NCI-H510A (cell line): ENCODE measurements around the gene PRR30.

ENCODE experiments used
- DNase-seq: peaks from one replicate; lab custom pipeline; 2025; lab: John Stamatoyannopoulos, UW

Gene PRR30

DNA sequence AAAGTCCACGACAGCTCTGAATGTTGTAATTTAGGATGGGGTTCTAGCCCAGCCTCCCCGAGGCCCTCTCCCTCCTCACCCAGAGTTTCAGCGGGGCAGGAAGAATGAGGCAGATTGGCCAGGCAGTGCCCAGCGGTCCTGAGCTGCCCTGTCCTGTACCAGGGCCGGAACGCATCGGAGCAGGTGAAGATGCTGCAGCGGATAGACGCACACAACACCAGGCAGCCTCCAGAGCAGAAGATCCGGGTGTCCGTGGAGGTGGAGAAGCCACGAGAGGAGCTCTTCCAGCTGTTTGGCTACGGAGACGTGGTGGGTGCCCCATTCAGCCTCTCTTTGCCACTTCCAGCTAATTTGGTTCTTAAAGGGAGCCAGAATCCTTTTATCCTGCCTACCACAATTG is 41.9 kb downstream of the PRR30 start:
- DNase-seq = no peak

DNA sequence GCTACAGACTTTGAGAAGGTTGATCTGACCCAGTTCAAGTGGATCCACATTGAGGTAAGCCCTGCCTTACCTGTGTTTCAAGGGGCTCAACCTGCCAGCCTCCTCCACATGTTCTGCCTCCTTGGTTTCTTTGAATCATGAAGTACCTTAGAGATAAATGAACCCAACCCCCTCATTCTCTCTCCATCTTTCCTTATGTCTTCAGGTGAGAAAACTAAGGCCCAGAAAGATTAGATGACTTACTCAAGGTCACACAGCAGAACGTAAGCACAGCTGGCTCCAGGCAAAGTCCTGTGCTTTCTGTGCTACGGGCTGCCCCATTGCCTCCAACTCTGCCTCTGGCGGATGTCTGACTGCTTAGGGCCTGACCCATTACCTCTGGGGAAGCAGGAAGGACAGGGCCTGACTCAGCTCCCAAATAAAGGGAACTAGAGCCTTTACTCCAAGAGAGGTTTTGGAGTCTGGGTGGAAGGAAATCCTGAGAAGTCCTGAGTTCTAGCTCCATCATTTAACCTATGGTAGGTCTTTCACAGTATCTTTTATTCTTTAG is 42.4 kb downstream of the PRR30 start:
- DNase-seq = no peak

GRCh38 chr2:27095745-27096651 is 43.2 kb downstream of the PRR30 start:
- DNase-seq = no peak

DNA sequence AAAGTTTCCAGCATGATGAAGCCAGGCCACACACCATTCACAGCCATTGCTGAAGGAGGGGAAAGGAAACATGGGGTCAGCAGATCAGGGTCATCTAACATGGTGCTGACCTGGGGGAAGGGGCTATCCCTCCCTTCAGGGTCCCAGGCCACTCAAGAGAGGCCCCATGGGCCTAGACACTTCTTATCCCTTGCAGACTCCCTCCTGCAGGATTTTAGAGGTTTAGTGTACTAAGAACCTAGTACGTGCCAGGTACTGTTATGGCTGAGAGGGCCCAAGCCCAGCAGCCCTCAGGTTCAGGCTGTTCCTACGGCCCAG is 43.8 kb downstream of the PRR30 start:
- no peak for DNase-seq

DNA sequence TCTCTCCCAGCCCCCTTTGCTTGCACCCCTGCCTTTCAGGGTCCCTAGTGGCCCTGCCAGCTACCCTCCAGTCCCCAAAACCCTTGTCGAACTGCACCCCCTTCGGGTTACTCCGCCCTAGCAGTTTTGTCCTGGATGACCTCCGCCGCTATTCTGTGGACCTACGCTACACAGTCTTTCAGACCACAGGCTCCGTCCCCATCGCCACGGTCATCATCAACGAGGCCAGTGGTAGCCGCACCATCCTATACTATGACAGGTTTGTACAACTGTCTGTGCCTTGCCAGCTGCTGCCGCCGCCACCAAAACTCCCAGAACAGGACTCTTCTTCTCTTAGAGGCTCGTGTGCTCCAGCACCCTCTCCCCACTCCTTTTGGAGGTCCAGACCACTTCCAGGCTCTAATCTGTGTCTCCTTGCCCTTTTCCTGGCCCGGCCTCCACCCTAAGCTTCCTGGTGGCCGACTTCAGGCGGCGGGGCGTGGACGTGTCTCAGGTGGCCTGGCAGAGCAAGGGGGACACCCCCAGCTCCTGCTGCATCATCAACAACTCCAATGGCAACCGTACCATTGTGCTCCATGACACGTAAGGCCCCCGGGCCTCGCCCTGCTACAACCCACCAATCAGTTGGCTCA is 44.7 kb downstream of the PRR30 start:
- DNase-seq = no peak

GRCh38 chr2:27093430-27094352 is 45.5 kb downstream of the PRR30 start:
- no peak for DNase-seq

- DNase-seq = no peak
These were observed 46.3 kb downstream of the PRR30 start for GRCh38 chr2:27092696-27093429.

GRCh38 chr2:27091746-27092695 is 47.2 kb downstream of the PRR30 start:
- DNase-seq = no peak

DNA sequence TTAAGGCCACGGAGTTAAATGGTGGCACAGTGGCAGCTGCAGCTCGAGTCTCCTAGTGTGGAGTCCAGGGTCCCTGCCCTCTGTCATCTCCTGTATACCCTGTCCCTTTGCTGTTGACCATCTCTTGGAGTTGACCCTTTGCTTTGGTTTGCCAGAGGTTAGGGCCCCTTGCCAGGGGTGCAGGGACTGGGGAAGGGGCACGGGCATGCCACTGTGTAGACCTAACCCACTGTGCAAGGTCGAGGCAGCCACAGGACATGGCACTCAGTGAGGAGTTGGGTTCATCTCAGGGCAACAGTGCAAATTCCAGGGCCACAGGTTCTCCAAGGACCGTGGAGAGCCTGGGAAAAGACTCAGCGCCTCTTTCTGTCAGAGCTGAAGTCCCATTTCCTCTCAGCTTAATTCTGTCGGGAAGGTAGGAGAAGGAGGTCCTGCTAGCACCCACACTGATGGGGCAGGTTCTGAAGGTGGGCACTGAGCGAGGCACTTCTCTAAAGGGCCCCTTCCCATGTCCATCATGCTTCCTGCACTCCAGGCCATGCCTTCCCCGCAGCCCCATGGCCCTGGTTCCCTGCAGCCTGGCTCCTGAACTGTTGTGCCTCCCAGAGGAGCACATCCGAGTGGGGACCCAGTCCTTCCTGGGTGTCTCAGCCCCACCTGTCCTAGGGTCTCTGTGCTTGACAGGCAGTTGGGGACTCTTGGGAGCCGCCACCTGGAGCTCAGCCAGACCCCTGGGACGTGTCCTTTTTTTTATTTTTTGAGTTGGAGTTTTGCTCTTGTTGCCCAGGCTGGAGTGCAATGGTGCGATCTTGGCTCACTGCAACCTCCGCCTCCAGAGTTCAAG is 49.9 kb downstream of the PRR30 start:
- DNase-seq = no peak

DNA sequence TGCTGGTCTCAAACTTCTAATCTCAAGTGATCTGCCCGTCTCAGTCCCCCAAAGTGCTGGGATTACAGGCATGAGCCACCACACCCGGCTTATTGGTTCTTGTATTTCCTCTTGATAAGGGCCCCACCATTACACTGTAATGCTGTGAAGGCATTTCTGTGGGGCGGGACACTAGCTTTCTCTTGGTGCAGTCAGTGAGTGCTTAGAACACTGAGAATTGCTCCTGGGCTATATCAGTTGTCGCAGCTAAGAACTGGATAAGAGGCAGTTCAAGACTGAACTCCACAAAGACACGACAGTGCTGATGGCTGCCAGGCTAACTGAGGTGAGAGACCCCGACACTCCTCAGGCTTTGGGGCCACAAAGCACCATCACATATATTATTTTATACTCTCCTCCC is 50.6 kb downstream of the PRR30 start:
- no peak for DNase-seq

- DNase-seq = no peak
These were observed 51.3 kb downstream of the PRR30 start for GRCh38 chr2:27087823-27088410.
